ENCODE results near the gene SULT2B1.
A peak's percentile ranks its signal among the peaks of the same experiment; 100 is the strongest.

SULT2B1 gene

DNA sequence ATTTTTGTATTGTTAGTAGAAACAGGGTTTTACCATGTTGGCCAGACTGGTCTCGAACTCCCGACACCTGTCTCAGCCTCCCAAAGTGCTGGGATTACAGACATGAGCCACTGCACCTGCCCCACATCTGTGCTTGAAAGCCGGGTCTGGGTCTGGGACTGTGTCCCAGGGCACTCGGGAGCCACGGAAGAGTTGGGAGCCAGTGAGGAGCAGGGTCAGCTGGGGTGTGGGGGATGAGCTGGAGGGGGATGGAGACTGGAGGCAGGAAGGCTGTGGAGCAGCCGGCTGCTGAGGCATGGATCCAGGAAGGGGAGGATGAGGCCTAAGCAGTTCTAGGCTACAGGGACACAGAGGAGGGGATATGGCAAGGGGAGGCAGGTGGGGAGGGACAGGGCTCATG, 43.9 kb downstream of the SULT2B1 start:
- Histone ChIP-seq H3K23ac (ENCODE audit: low read depth, low read length, poor library complexity) (peak overlapping the region; percentile 55), H4K8ac (ENCODE audit: low read depth, low read length) (no peak overlapping the region), H2BK12ac (ENCODE audit: low read length) (peak overlapping the region; percentile 22), H3K27ac (replicated peaks; ENCODE audit: low read length) (no peak overlapping the region), H3K27me3 (ENCODE audit: control insufficient read depth in 3 of 3, insufficient read depth in 3 of 3, low read depth in 1 of 3, low read length in 3 of 3) (peaks cover 0 to 6% (median 0%) of the 10 kb centered on the region in 3 experiments), H3K9me3 (replicated peaks in 1 of 2; ENCODE audit: control insufficient read depth in 2 of 2, insufficient read depth in 1 of 2, low read depth in 1 of 2, low read length in 2 of 2) (no peaks in the 10 kb centered on the region), H2AFZ (ENCODE audit: low read length) (no peak overlapping the region), H3K14ac (ENCODE audit: low read length) (no peak overlapping the region), H2BK120ac (ENCODE audit: low read depth, low read length) (no peak overlapping the region), H3K4me3 (ENCODE audit: low read length in 2 of 2) (no peak overlapping the region), H3K79me1 (ENCODE audit: low read depth, low read length) (peaks cover 2% of the 10 kb centered on the region), H3K4me1 (ENCODE audit: control insufficient read depth in 2 of 2, insufficient read depth in 1 of 2, low read depth in 1 of 2, low read length in 2 of 2) (no peaks in the 10 kb centered on the region), H3K9ac (ENCODE audit: low read depth, low read length, poor library complexity) (no peak overlapping the region), H2AK5ac (ENCODE audit: low read depth, low read length) (peak overlapping the region; percentile 96), H2BK5ac (ENCODE audit: low read length) (no peak overlapping the region), H4K91ac (ENCODE audit: low read depth, low read length, poor library complexity) (no peak overlapping the region), H3K36me3 (replicated peaks in 1 of 2; ENCODE audit: control insufficient read depth in 2 of 2, insufficient read depth in 2 of 2, low read length in 2 of 2) (no peaks in the 10 kb centered on the region), H3K18ac (ENCODE audit: low read length) (peak overlapping the region; percentile 57), H3K4me2 (ENCODE audit: insufficient read depth, low read length, poor library complexity, severe bottlenecking) (no peak overlapping the region), H2BK15ac (ENCODE audit: low read length) (peak overlapping the region; percentile 85), H3K4ac (ENCODE audit: low read length) (no peak overlapping the region)
- no peak for DNase-seq (ENCODE audit: low spot score)
- WGBS, 2 donors (ENCODE audit: extremely low coverage in 2 of 2, insufficient read length in 2 of 2, insufficient replicate concordance in 1 of 2): no CpG with 5 or more reads among the region's 6 CpGs

- H2BK120ac ChIP-seq (ENCODE audit: low read depth, low read length): no peak overlapping the region
- H4K8ac ChIP-seq (ENCODE audit: low read depth, low read length): no peak overlapping the region
- H3K27ac ChIP-seq (replicated peaks; ENCODE audit: low read length): no peak overlapping the region
- peaks cover 0 to 6% (median 0%) of the 10 kb centered on the region in 3 experiments for H3K27me3 ChIP-seq (ENCODE audit: control insufficient read depth in 3 of 3, insufficient read depth in 3 of 3, low read depth in 1 of 3, low read length in 3 of 3)
- H3K79me1 ChIP-seq (ENCODE audit: low read depth, low read length): peaks cover 2% of the 10 kb centered on the region
- no peak overlapping the region for H3K9ac ChIP-seq (ENCODE audit: low read depth, low read length, poor library complexity)
- no peaks in the 10 kb centered on the region for H3K36me3 ChIP-seq (replicated peaks in 1 of 2; ENCODE audit: control insufficient read depth in 2 of 2, insufficient read depth in 2 of 2, low read length in 2 of 2)
- H3K23ac ChIP-seq (ENCODE audit: low read depth, low read length, poor library complexity): peak overlapping the region; percentile 43
- H3K4me2 ChIP-seq (ENCODE audit: insufficient read depth, low read length, poor library complexity, severe bottlenecking): no peak overlapping the region
- H3K4me1 ChIP-seq (ENCODE audit: control insufficient read depth in 2 of 2, insufficient read depth in 1 of 2, low read depth in 1 of 2, low read length in 2 of 2): no peaks in the 10 kb centered on the region
- DNase-seq (ENCODE audit: low spot score): no peak
- no peak overlapping the region for H2AFZ ChIP-seq (ENCODE audit: low read length)
- peak overlapping the region; percentile 53 for H2BK5ac ChIP-seq (ENCODE audit: low read length)
- peak overlapping the region; percentile 85 for H2BK15ac ChIP-seq (ENCODE audit: low read length)
- H3K18ac ChIP-seq (ENCODE audit: low read length): peak overlapping the region; percentile 70
- H3K4me3 ChIP-seq (ENCODE audit: low read length in 2 of 2): no peak overlapping the region
- no peak overlapping the region for H3K4ac ChIP-seq (ENCODE audit: low read length)
- H3K14ac ChIP-seq (ENCODE audit: low read length): no peak overlapping the region
- H2AK5ac ChIP-seq (ENCODE audit: low read depth, low read length): peak overlapping the region; percentile 96
- no CpG with 5 or more reads among the region's 4 CpGs for WGBS, 2 donors (ENCODE audit: extremely low coverage in 2 of 2, insufficient read length in 2 of 2, insufficient replicate concordance in 1 of 2)
- H4K91ac ChIP-seq (ENCODE audit: low read depth, low read length, poor library complexity): no peak overlapping the region
- no peaks in the 10 kb centered on the region for H3K9me3 ChIP-seq (replicated peaks in 1 of 2; ENCODE audit: control insufficient read depth in 2 of 2, insufficient read depth in 1 of 2, low read depth in 1 of 2, low read length in 2 of 2)
- H2BK12ac ChIP-seq (ENCODE audit: low read length): peak overlapping the region; percentile 22
These were observed 44.3 kb downstream of the SULT2B1 start for GRCh38 chr19:48596237-48596636.

GRCh38 chr19:48596679-48597465, 44.9 kb downstream of the SULT2B1 start:
- H3K9me3 ChIP-seq (replicated peaks in 1 of 2; ENCODE audit: control insufficient read depth in 2 of 2, insufficient read depth in 1 of 2, low read depth in 1 of 2, low read length in 2 of 2): no peaks in the 10 kb centered on the region
- H2BK15ac ChIP-seq (ENCODE audit: low read length): peak overlapping the region; percentile 64
- H4K8ac ChIP-seq (ENCODE audit: low read depth, low read length): no peak overlapping the region
- H3K4me1 ChIP-seq (ENCODE audit: control insufficient read depth in 2 of 2, insufficient read depth in 1 of 2, low read depth in 1 of 2, low read length in 2 of 2): no peaks in the 10 kb centered on the region
- peaks cover 0 to 6% (median 0%) of the 10 kb centered on the region in 3 experiments for H3K27me3 ChIP-seq (ENCODE audit: control insufficient read depth in 3 of 3, insufficient read depth in 3 of 3, low read depth in 1 of 3, low read length in 3 of 3)
- H3K27ac ChIP-seq (replicated peaks; ENCODE audit: low read length): no peak overlapping the region
- H3K4me3 ChIP-seq (ENCODE audit: low read length in 2 of 2): no peak overlapping the region
- no peak overlapping the region for H2AFZ ChIP-seq (ENCODE audit: low read length)
- H3K23ac ChIP-seq (ENCODE audit: low read depth, low read length, poor library complexity): peak overlapping the region; percentile 43
- H2BK120ac ChIP-seq (ENCODE audit: low read depth, low read length): no peak overlapping the region
- no peak overlapping the region for H3K4ac ChIP-seq (ENCODE audit: low read length)
- no peak overlapping the region for H3K9ac ChIP-seq (ENCODE audit: low read depth, low read length, poor library complexity)
- no peak overlapping the region for H4K91ac ChIP-seq (ENCODE audit: low read depth, low read length, poor library complexity)
- no peak overlapping the region for H3K14ac ChIP-seq (ENCODE audit: low read length)
- no peak overlapping the region for H3K4me2 ChIP-seq (ENCODE audit: insufficient read depth, low read length, poor library complexity, severe bottlenecking)
- no peaks in the 10 kb centered on the region for H3K36me3 ChIP-seq (replicated peaks in 1 of 2; ENCODE audit: control insufficient read depth in 2 of 2, insufficient read depth in 2 of 2, low read length in 2 of 2)
- peak overlapping the region; percentile 53 for H2BK5ac ChIP-seq (ENCODE audit: low read length)
- H3K79me1 ChIP-seq (ENCODE audit: low read depth, low read length): peaks cover 2% of the 10 kb centered on the region
- no peak for DNase-seq (ENCODE audit: low spot score)
- H3K18ac ChIP-seq (ENCODE audit: low read length): peak overlapping the region; percentile 70
- peak overlapping the region; percentile 95 for H2AK5ac ChIP-seq (ENCODE audit: low read depth, low read length)
- no CpG with 5 or more reads among the region's 39 CpGs for WGBS, 2 donors (ENCODE audit: extremely low coverage in 2 of 2, insufficient read length in 2 of 2, insufficient replicate concordance in 1 of 2)
- H2BK12ac ChIP-seq (ENCODE audit: low read length): peak overlapping the region; percentile 75

DNA sequence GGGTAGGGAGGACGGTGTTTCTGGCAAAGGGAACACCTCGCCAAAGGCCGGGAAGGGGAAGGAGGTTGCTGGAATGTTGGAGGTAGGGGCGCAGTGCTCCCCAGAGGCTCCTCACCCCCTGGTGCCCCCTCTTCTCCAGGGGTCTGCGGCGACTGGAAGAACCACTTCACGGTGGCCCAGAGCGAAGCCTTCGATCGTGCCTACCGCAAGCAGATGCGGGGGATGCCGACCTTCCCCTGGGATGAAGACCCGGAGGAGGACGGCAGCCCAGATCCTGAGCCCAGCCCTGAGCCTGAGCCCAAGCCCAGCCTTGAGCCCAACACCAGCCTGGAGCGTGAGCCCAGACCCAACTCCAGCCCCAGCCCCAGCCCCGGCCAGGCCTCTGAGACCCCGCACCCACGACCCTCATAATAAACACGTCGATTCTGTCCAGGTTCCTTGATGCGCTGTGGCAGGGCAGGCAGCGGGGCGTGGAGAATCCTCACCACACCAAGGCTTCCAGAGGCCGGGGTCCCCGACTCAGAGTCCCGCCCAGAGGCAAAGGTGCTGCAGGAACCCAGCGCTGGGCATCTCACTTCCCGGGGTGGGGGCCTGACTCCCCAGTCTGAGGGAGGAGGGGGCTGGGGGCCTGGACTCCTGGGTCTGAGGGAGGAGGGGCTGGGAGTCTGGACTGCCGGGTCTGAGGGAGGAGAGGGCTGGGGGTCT, 47.2 kb downstream of the SULT2B1 start:
- no peaks in the 10 kb centered on the region for H3K36me3 ChIP-seq (replicated peaks in 1 of 2; ENCODE audit: control insufficient read depth in 2 of 2, insufficient read depth in 2 of 2, low read length in 2 of 2)
- peak overlapping the region; percentile 2 for H2AK5ac ChIP-seq (ENCODE audit: low read depth, low read length)
- no peak overlapping the region for H3K14ac ChIP-seq (ENCODE audit: low read length)
- WGBS, 2 donors (ENCODE audit: extremely low coverage in 2 of 2, insufficient read length in 2 of 2, insufficient replicate concordance in 1 of 2): no CpG with 5 or more reads among the region's 30 CpGs
- no peaks in the 10 kb centered on the region for H3K4me1 ChIP-seq (ENCODE audit: control insufficient read depth in 2 of 2, insufficient read depth in 1 of 2, low read depth in 1 of 2, low read length in 2 of 2)
- H3K23ac ChIP-seq (ENCODE audit: low read depth, low read length, poor library complexity): no peak overlapping the region
- no peak overlapping the region for H3K4me3 ChIP-seq (ENCODE audit: low read length in 2 of 2)
- H4K8ac ChIP-seq (ENCODE audit: low read depth, low read length): no peak overlapping the region
- peak overlapping the region; percentile 35 for H2BK5ac ChIP-seq (ENCODE audit: low read length)
- H3K4me2 ChIP-seq (ENCODE audit: insufficient read depth, low read length, poor library complexity, severe bottlenecking): no peak overlapping the region
- no peak overlapping the region for H3K4ac ChIP-seq (ENCODE audit: low read length)
- peaks cover 0 to 6% (median 0%) of the 10 kb centered on the region in 3 experiments for H3K27me3 ChIP-seq (ENCODE audit: control insufficient read depth in 3 of 3, insufficient read depth in 3 of 3, low read depth in 1 of 3, low read length in 3 of 3)
- no peak for DNase-seq (ENCODE audit: low spot score)
- no peak overlapping the region for H3K27ac ChIP-seq (replicated peaks; ENCODE audit: low read length)
- H2BK120ac ChIP-seq (ENCODE audit: low read depth, low read length): no peak overlapping the region
- peaks cover 2% of the 10 kb centered on the region for H3K79me1 ChIP-seq (ENCODE audit: low read depth, low read length)
- H3K9me3 ChIP-seq (replicated peaks in 1 of 2; ENCODE audit: control insufficient read depth in 2 of 2, insufficient read depth in 1 of 2, low read depth in 1 of 2, low read length in 2 of 2): no peaks in the 10 kb centered on the region
- H4K91ac ChIP-seq (ENCODE audit: low read depth, low read length, poor library complexity): no peak overlapping the region
- no peak overlapping the region for H2BK15ac ChIP-seq (ENCODE audit: low read length)
- H2BK12ac ChIP-seq (ENCODE audit: low read length): peak overlapping the region; percentile 65
- H3K18ac ChIP-seq (ENCODE audit: low read length): peak overlapping the region; percentile 67
- H3K9ac ChIP-seq (ENCODE audit: low read depth, low read length, poor library complexity): no peak overlapping the region
- no peak overlapping the region for H2AFZ ChIP-seq (ENCODE audit: low read length)
